GM12878 (cell line): ENCODE results near the gene OLR1. TPM values are rescaled to one million over a fixed set of nuclear protein-coding genes. Genes with fewer than 3 reads are reported as not detected.

Experiments used
- ATAC-seq: fragments of 200-7000 bp; cut with Tn5 transposase; 3 replicates; pipeline ENCODE4 v1.9.1; 2020; ENCODE audit warnings: mild to moderate bottlenecking, moderate library complexity
- BruUV-seq: library from RNA; stranded (reverse); fragments of 400-500 nt; replicated peaks from 2 replicates; lab custom pipeline; 2021; lab: Mats Ljungman, UMichigan
- CTCF ChIA-PET: fragments of 300-600 bp; sonication (Branson Sonifier 250); formaldehyde crosslinking; extraction: SDS; loops from one replicate; lab custom pipeline; 2021; ENCODE audit warnings: inconsistent platforms; lab: Yijun Ruan, JAX
- POLR2A ChIA-PET: fragments of 350-600 bp; formaldehyde crosslinking; extraction: SDS; loops from one replicate; lab custom pipeline; 2021; ENCODE audit warnings: inconsistent platforms; lab: Charles Lee
- RAD21 ChIA-PET: fragments of 300-600 bp; sonication (Branson Sonifier 250); formaldehyde crosslinking; loops from one replicate; lab custom pipeline; 2023; ENCODE audit warnings: antibody characterized with exemption; ENCODE audit not compliant: unreplicated experiment; lab: Charles Lee
- SMC1A ChIA-PET: fragments of 300-600 bp; sonication (Branson Sonifier 250); formaldehyde crosslinking; loops from one replicate; lab custom pipeline; 2023; ENCODE audit not compliant: unreplicated experiment, uncharacterized antibody; lab: Charles Lee
- DNase-seq: peaks from one replicate; pipeline ENCODE4 v3.0.0-alpha.2; 2011; ENCODE audit warnings: low read depth, low spot score
- FAIRE-seq: peaks from 3 replicates; lab custom pipeline; 2011; peaks lifted over from hg19 to GRCh38; lab: Jason Lieb, UNC
- H2AFZ ChIP-seq: 2 replicates; pipeline ENCODE4 v1.6.0; 2011; ENCODE audit warnings: low read depth, low read length, control low read depth; ENCODE audit not compliant: control insufficient read depth
- H3K27ac ChIP-seq: 2 replicates; pipeline ENCODE4 v1.5.1; 2011; ENCODE audit warnings: control low read depth; ENCODE audit not compliant: control insufficient read depth, insufficient read depth
- H3K27me3 ChIP-seq, 2 experiments: replicated peaks in 1 of 2; 2 replicates each; pipeline versions ENCODE4 v1.6.0 to v1.6.1; 2011; ENCODE audit warnings: low read length in 1 of 2; ENCODE audit not compliant: control insufficient read depth in 2 of 2, insufficient read depth in 2 of 2
- H3K36me3 ChIP-seq, 2 experiments: 2 replicates each; pipeline ENCODE4 v1.5.1; 2011; ENCODE audit warnings: low read length in 1 of 2; ENCODE audit not compliant: control insufficient read depth in 2 of 2, insufficient read depth in 2 of 2
- H3K4me1 ChIP-seq: 2 replicates; pipeline ENCODE4 v1.6.1; 2011; ENCODE audit warnings: mild to moderate bottlenecking, low read length, moderate library complexity, mixed read lengths; ENCODE audit not compliant: control insufficient read depth, insufficient read depth
- H3K4me2 ChIP-seq: 2 replicates; pipeline ENCODE4 v1.6.0; 2011; ENCODE audit warnings: control low read depth; ENCODE audit not compliant: control insufficient read depth, insufficient read depth
- H3K4me3 ChIP-seq: fragments of 200-600 bp; sonication (generic); 2 replicates; pipeline ENCODE4 v1.5.1; 2016
- H3K79me2 ChIP-seq: 2 replicates; pipeline ENCODE4 v1.6.0; 2011; ENCODE audit warnings: low read length; ENCODE audit not compliant: control insufficient read depth, insufficient read depth
- H3K9ac ChIP-seq: 2 replicates; pipeline ENCODE4 v1.8.0; 2011; ENCODE audit warnings: low read length, control low read depth, mixed read lengths; ENCODE audit not compliant: control insufficient read depth, insufficient read depth
- H3K9me3 ChIP-seq: replicated peaks from 3 replicates; pipeline ENCODE4 v1.5.1; 2011; ENCODE audit warnings: mild to moderate bottlenecking, low read length; ENCODE audit not compliant: control insufficient read depth, insufficient read depth
- H4K20me1 ChIP-seq: 2 replicates; pipeline ENCODE4 v1.6.0; 2011; ENCODE audit not compliant: control insufficient read depth, insufficient read depth
- ATF3 ChIP-seq: IDR thresholded peaks from 2 replicates; pipeline ENCODE4 v1.6.1; 2011; ENCODE audit warnings: low read depth, mild to moderate bottlenecking, low read length, moderate library complexity, borderline replicate concordance; ENCODE audit errors: extremely low read depth
- CEBPZ ChIP-seq: fragments of 150-350 bp; IDR thresholded peaks from 2 replicates; pipeline ENCODE4 v1.6.1; 2016; ENCODE audit warnings: low read depth, low read length
- CREM ChIP-seq: IDR thresholded peaks from 2 replicates; pipeline ENCODE4 v1.6.1; 2014; ENCODE audit warnings: antibody characterized with exemption, low read depth
- HDAC6 ChIP-seq: fragments of 200-600 bp; sonication (generic); IDR thresholded peaks from one replicate; pipeline ENCODE4 v1.8.0; 2017; ENCODE audit warnings: antibody characterized with exemption; ENCODE audit not compliant: unreplicated experiment
- IKZF1 ChIP-seq: fragments of 450-650 bp; conservative IDR thresholded peaks from 2 replicates; pipeline ENCODE4 v1.6.1; 2017; ENCODE audit warnings: antibody characterized with exemption, mild to moderate bottlenecking
- IRF4 ChIP-seq: IDR thresholded peaks from 2 replicates; pipeline ENCODE4 v1.6.1; 2011; ENCODE audit warnings: low read depth, low read length
- NFIC ChIP-seq: IDR thresholded peaks from 2 replicates; pipeline ENCODE4 v1.6.1; 2012; ENCODE audit warnings: low read depth, mild to moderate bottlenecking, inconsistent platforms, low read length, moderate library complexity
- NR2C2 ChIP-seq: IDR thresholded peaks from 2 replicates; pipeline ENCODE4 v1.6.1; 2011; ENCODE audit warnings: borderline replicate concordance, low read depth; ENCODE audit not compliant: control insufficient read depth, insufficient read length
- NR2F1 ChIP-seq: fragments of 450-650 bp; conservative IDR thresholded peaks from 2 replicates; pipeline ENCODE4 v1.6.1; 2017; ENCODE audit warnings: mild to moderate bottlenecking
- PAX5 ChIP-seq: IDR thresholded peaks from 2 replicates; pipeline ENCODE4 v1.6.1; 2011; ENCODE audit warnings: low read depth, low read length, borderline replicate concordance
- RB1 ChIP-seq: fragments of 450-650 bp; formaldehyde crosslinking; IDR thresholded peaks from 2 replicates; pipeline ENCODE4 v1.6.1; 2017; ENCODE audit warnings: mild to moderate bottlenecking, borderline replicate concordance
- SREBF1 ChIP-seq: IDR thresholded peaks from 2 replicates; pipeline ENCODE4 v1.6.1; 2012; ENCODE audit warnings: mild to moderate bottlenecking, low read length
- YY1 ChIP-seq: IDR thresholded peaks from 2 replicates; pipeline ENCODE4 v1.6.1; 2011; ENCODE audit warnings: low read depth, mild to moderate bottlenecking, low read length
- ZBTB11 ChIP-seq: fragments of 450-650 bp; formaldehyde crosslinking; IDR thresholded peaks from 2 replicates; pipeline ENCODE4 v1.5.0; 2022; ENCODE audit warnings: mild to moderate bottlenecking, missing genetic modification characterization
- ZNF217 ChIP-seq: fragments of 450-650 bp; IDR thresholded peaks from 2 replicates; pipeline ENCODE4 v1.6.1; 2017; ENCODE audit warnings: antibody characterized with exemption, mild to moderate bottlenecking
- ZNF24 ChIP-seq: fragments of 450-650 bp; IDR thresholded peaks from 2 replicates; pipeline ENCODE4 v1.6.1; 2017; ENCODE audit warnings: antibody characterized with exemption, mild to moderate bottlenecking
- WGBS: methylation state at CpG from one replicate; pipeline ENCODE4 v1.1.6; 2016; ENCODE audit warnings: low lambda C conversion rate; ENCODE audit not compliant: insufficient replicate concordance, insufficient coverage; ENCODE audit errors: missing lambda C conversion rate; 5-methylcytosine and 5-hydroxymethylcytosine counted together
- in situ Hi-C: fragments of 300-500 bp; cut with MboI; formaldehyde crosslinking; loops from 9 replicates; pipeline ENCODE4 v1.14.3; 2018; ENCODE audit warnings: mixed read lengths
- intact Hi-C: fragments of 100-400 bp; cut with micrococcal nuclease; formaldehyde crosslinking; loops from one replicate; pipeline ENCODE4 v1.14.2; 2022; ENCODE audit not compliant: unreplicated experiment
- polyA plus RNA-seq, 11 experiments: library from polyadenylated mRNA; depleted of rRNA in 4 of 11; unstranded in 6 of 11; stranded (reverse) in 5 of 11; fragments of >200 nt; fragmentation: Nextera tagmentation in 4 of 11; fragmentation: Illumina TruSeq in 1 of 11; extraction: Ambion mirVana in 4 of 11; extraction: Trizol in 1 of 11; gene quantifications; 1 replicate in 1 of 11; 2 replicates in 10 of 11; pipeline versions ENCODE4 v1.2.1 to v1.2.3, GENCODE V29; 2011 to 2016; ENCODE audit warnings: inconsistent platforms in 2 of 11, missing spikeins in 2 of 11, low read depth in 1 of 11
- total RNA-seq, 4 experiments: library from RNA; depleted of rRNA in 3 of 4; stranded (reverse); fragments of >200 nt in 3 of 4; fragmentation: Illumina TruSeq in 1 of 4; extraction: Trizol in 1 of 4; gene quantifications; 2 replicates each; pipeline versions ENCODE4 v1.2.1 to v1.2.3, GENCODE V29; 2013 to 2021

Gene OLR1
- total and polyA plus RNA-seq, 10 of the 15 experiments (the other 5 are each of a cell fraction or from before 2014, with no cell fraction given), result 0.08 TPM; not detected in 9

- H2AFZ ChIP-seq, result no peak overlapping the region
- ChIA-PET POLR2A (no interaction called here), RAD21 (interaction anchor here (1.0 to 1.6 kb wide), 2 partner anchors 33 to 37 kb away, joined by 3 to 7 read pairs; no protein-coding TSS in a partner anchor), CTCF (interaction anchor here (1.1 to 5.0 kb wide), 5 partner anchors 30 to 371 kb away, joined by 3 to 34 read pairs (median 7); no protein-coding TSS in a partner anchor), SMC1A (interaction anchor here (2.5 kb wide), 1 partner anchor 37 kb away, joined by 10 read pairs; no protein-coding TSS in a partner anchor)
- H3K4me1 ChIP-seq, result no peaks in the 10 kb centered on the region
- TF ChIP-seq CEBPZ (no peak), ZBTB11 (CRISPR knock-in tag) (no peak), IRF4 (no peak), IKZF1 (no peak), ATF3 (no peak), PAX5 (no peak), NR2F1 (no peak), CREM (no peak), RB1 (no peak), YY1 (no peak), SREBF1 (no peak), NR2C2 (no peak), ZNF217 (no peak), ZNF24 (no peak), NFIC (no peak), HDAC6 (no peak)
- H3K79me2 ChIP-seq, result no peaks in the 10 kb centered on the region
- H3K27me3 ChIP-seq, result no peaks in the 10 kb centered on the region; a peak in 2 of 4 replicates
- H3K27ac ChIP-seq, result no peak overlapping the region
- no peak overlapping the region for H3K9ac ChIP-seq
- ATAC-seq (no peak), DNase-seq (no peak), FAIRE-seq (no peak)
- H3K36me3 ChIP-seq, result no peaks in the 10 kb centered on the region
- no peak overlapping the region for H3K4me3 ChIP-seq
- in situ Hi-C loops, result no loop called here
- BruUV-seq, result no TSS peak
- no peaks in the 10 kb centered on the region for H4K20me1 ChIP-seq
- 58% methylated on average over 5 of the region's 5 CpGs for WGBS
- H3K4me2 ChIP-seq, result no peak overlapping the region
- H3K9me3 ChIP-seq, result no peaks in the 10 kb centered on the region
- intact Hi-C loops, result loop anchor here (2.0 kb wide), 1 partner anchor 37 kb away; no protein-coding TSS in a partner anchor
These were observed 17.7 kb upstream of the OLR1 start for GRCh38 chr12:10189653-10190052.
